MM.1S (cell line): ENCODE data around the gene LRRK1.

ENCODE experiments used
- CTCF ChIP-seq: fragments of 300-600 bp; sonication (generic); IDR thresholded peaks from 2 replicates; pipeline ENCODE4 v1.5.1; 2016; ENCODE audit warnings: antibody characterized with exemption, low read length, mixed read lengths
- EZH2 ChIP-seq: fragments of 300-600 bp; sonication (generic); optimal IDR thresholded peaks from 2 replicates; pipeline ENCODE3; 2017; ENCODE audit warnings: low read depth, mild to moderate bottlenecking, antibody characterized with exemption, low read length, mixed read lengths

GRCh38 chr15:101058735-101059134 is 139.6 kb downstream of the LRRK1 start:
- no peak for TF ChIP-seq CTCF
- no peak for TF ChIP-seq EZH2
